Measurements from ENCODE around the gene PPM1H.
"Not testable (repeated sequence)": the region's sequence is repeated elsewhere in the genome, so short reads cannot be mapped to it uniquely, and the experiment has no call there.

The PPM1H gene

DNA sequence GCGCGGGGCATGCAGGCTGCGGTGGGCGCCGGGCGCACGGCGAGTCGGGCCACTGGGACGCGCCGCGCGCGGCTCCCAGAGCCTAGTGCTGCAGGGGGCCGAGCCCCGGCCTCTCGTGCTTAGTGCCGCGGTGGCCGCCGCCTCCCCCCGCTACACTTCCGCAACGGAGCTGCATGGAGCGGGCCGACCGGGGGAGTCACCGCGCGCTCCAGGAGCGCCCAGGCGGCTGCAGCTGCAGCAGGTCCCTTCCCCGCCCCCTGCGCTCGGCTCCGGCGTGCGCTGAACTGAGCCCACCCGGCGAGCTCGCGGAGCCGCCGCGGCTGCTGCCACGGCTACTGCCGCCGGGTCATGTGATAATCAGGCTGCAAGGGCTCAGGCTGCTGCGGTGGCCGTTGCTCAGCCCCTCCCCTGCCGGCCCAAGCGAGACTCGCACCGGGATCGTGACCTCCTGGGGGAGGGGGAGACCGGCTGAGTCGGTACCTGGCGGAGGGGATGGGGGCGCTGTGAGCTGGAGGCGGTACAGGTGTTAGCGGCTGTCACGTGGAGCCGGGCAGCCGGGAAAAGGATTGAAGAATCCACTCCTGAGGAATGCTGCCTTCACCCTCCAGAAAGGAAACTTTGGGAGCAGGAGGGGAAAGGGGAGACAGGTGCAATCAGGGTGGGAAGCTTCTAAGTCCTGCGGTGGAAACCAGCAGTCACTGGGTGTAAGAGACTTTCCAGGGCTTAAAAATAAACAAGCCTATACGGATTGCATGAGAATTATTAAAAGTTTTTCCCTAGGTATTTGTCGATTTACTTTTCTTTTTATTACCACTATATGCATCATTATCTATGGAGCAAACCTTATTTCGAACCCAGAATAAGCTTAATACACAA lies at the start of gene PPM1H:
Gene PPM1H (minus strand): TSS at position 352 of the 876 bp plus-strand sequence. CDS start 414 bp downstream, outside the sequence.
- DNase-seq: peak; percentile 91

GRCh38 chr12:62983594-62983993 lies 48.6 kb upstream of the PPM1H start:
- peak; percentile 38 for DNase-seq

DNA sequence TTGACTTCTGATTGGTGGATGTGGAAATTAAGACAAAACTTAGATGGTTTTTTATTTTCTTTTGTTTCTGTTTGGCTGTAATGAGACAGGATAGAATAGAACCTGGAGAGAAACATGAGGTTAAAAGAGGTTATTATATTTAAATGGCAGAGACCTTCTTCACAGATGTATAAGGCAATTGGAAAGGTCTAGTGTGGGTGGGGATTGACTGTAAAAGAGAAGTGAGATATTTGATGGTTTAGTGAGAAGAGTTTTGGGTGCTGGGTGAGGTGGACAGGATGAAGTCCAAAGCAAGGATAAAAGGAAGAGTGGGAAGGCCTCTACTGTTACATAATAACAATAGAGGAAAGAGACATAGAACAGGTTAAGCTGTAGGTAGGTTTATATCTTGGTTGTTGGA lies 43.8 kb upstream of the PPM1H start:
- no peak for DNase-seq

- peak; percentile 44 for DNase-seq
These were observed 42.9 kb upstream of the PPM1H start for GRCh38 chr12:62977883-62978282.

DNA sequence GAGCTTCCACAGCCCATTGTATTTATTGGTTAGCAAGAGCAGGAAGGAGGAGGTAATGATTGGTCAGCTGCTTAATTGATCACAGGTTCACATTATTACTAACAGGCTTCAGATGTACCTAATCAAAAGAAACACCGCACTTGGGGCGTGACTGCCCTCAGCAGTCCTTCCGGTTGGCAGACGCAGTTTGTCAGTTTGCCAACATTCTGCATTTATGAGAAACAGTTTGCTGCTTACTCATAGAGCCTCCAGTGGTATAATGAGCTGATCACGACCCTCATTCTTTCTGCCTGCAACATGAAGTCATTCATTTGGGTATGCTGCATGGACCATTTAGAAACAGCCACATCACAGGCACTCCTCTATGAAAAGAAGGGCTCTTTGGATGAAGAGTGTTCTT lies 42.5 kb upstream of the PPM1H start:
- no peak for DNase-seq

GRCh38 chr12:62976110-62976662 lies 41.2 kb upstream of the PPM1H start:
- no peak for DNase-seq

- no peak for DNase-seq
These were observed 37.0 kb upstream of the PPM1H start for GRCh38 chr12:62971769-62972525.

GRCh38 chr12:62969695-62970094 lies 34.7 kb upstream of the PPM1H start:
- no peak for DNase-seq

DNA sequence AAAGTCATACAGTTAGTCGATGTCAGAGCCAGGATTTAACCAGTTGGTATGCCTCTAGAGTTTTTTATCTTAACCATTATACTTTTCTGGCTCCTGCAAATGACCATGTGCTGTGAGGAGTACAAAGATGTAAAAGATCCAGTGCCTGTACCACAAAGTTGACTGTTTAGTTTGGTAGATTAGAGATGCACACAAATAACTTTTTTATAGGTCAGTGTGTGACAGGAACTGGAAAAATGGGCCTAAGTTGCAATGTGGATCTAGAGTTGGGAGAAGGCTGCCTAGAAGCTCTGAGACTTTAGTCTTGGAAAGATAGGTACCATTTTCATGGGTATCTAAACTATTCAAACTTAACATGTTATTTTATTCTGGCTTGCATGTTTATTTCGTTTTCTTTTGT lies 32.8 kb upstream of the PPM1H start:
- DNase-seq: no peak

DNA sequence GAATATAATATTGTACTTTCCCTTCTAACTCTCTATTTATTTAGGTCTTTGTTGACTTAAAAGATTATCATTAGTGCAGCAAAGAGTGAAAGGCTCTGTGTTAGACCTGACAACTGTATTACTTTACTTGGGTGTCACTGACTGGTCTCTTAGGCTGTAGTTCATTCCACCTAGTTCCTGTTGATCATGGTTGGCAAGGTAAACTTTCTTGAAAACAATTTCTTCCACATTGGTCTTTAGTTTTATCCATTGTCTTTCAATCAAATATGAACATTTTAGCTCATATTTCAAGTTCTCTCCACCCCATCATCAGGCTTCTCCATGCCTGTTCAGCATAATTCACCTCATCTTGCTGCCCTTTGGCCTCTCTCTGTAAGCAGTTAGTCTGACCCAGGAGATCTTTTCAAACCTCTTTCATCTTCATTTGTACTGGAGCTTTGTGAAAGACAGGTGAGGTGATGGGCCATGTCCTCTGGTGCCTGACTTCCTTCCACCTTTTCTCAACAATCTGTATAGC lies 32.1 kb upstream of the PPM1H start:
- no peak for DNase-seq

DNA sequence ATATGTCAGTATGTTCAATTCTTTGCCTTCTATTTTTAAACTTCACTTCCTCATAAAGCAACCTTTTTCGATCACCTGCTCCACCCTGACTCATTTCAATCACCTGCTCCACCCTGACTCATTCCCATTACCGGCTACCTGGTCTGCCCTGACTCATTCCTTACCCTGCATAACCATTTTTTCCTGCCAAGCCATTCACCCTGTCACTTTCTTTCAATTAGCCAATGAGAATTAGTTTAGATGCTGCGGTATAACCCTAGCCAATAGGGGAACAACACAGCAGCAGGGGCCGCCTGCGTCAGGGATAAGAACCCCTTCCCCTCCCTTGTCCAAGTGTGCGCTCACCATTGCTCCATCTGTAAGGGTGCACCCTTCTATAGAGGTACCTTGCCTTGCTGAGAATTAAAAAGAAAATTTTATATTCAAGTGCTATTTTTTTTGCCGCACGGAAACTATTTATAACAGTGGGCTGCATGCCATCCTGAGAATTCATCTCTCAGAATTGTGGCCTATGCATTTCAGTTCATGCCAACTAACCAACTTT lies 31.6 kb upstream of the PPM1H start:
- not testable (repeated sequence) for DNase-seq

DNA sequence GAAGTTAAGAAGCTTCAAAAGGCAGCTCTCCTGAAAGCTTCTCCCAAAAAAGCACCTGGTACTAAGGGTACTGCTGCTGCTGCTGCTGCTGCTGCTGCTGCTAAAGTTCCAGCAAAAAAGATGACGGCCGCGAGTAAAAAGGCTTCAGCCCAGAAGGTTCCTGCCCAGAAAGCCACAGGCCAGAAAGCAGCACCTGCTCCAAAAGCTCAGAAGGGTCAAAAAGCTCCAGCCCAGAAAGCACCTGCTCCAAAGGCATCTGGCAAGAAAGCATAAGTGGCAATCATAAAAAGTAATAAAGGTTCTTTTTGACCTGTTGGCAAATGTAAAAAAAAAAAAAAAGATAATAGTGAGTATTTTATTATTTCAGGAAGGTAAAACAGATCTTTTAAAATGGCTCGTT lies 30.8 kb upstream of the PPM1H start:
- not testable (repeated sequence) for DNase-seq

- not testable (repeated sequence) for DNase-seq
These were observed 30.3 kb upstream of the PPM1H start for GRCh38 chr12:62965242-62965641.

DNA sequence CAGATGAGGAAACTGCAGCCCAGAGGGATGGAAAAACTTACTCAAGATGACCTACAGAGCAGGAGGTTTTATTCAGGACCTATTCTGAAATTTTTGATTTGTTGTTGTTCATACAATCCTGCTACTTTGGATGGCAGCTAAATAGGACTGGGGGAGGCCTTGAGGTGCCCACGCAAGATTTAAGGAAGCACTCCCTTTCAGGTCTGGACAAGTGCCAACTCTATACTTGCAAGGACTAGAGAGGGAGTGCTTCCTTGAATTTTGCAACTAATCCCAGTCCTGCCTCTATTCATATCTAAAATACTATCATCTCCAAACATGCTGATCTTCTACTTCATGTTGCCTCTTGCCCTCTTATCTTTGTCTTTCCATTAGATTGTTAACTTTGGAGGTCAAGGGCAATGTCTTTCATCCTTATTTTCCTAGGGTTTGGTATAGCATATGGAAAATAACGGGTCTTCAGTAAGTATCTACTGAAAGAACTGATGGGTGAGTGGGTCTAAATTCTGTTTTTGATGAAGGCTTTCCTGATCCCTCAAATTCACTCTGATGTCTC lies 28.6 kb upstream of the PPM1H start:
- no peak for DNase-seq

DNA sequence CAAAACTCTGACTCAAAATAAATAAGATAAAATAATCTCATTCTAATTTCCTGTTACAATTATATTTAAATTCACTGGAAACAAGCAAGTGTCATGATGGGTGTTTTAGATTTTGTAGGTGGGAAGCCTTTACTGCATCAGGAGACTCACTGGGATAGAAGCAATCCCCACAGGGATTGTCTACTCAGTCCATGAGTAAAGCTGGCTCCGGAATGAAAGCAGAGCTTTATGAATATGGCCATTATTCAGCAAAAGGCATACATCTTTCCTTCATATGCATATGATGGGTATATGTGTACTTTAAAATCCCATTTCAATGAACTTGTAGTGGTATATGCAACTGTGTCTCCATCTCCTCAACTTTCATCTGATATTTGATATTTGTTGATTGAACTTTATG lies 25.4 kb upstream of the PPM1H start:
- DNase-seq: no peak

DNA sequence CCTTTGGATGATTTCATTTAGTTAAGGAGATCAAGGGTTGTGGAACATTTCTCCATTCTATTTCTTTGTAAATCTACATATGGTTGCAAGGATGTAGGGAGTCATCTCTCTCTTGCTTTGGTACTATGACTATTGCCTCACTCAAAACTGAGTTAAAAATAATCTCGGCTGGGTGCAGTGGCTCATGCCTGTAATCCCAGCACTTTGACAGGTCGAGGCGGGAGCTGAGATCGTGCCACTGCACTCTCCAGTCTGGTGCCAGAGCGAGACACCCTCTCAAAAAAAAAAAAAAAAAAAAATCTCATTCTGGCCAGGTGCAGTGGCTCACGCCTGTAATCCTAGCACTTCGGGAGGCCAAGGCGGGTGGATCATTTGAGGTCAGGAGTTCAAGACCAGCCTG lies 24.8 kb upstream of the PPM1H start:
- DNase-seq: no peak

GRCh38 chr12:62957233-62957953 lies 22.4 kb upstream of the PPM1H start:
- DNase-seq: no peak

- no peak for DNase-seq
These were observed 20.7 kb upstream of the PPM1H start for GRCh38 chr12:62955678-62956077.

- no peak for DNase-seq
These were observed 15.4 kb upstream of the PPM1H start for GRCh38 chr12:62950317-62950716.

GRCh38 chr12:62948123-62948522 lies 13.2 kb upstream of the PPM1H start:
- DNase-seq: no peak

DNA sequence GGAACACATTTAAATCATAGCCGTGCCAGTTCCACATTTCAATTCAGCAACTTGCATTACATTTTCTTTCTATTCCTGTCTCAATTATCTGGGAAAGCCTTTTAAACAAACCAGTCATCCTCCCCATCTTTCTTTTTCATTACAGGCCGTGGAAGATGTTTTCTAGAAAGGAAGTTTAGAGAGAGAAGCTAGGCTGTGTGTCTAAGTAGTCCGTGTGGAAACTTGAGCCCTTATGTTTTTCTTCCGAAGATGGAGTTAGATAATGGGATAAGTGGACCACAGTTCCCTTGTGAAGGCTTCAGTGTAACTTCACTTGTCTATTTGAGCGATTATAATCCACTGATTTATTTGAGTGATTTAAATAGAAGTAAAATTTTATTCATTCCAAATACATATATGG lies 12.4 kb upstream of the PPM1H start:
- no peak for DNase-seq

GRCh38 chr12:62943779-62944395 lies 8.9 kb upstream of the PPM1H start:
- no peak for DNase-seq
